Activated CD8-positive, alpha-beta memory T cell treated with anti-CD3 and anti-CD28 coated beads, Interleukin-2, amount 50 U/mL, for 1 hour (primary cell): Measurements from ENCODE around the gene VGF.
A peak's percentile ranks its signal among the peaks of the same experiment; 100 is the strongest.
"Not testable (repeated sequence)": the region's sequence is repeated elsewhere in the genome, so short reads cannot be mapped to it uniquely, and the experiment has no call there.

Source experiments
- DNase-seq: peaks from one replicate; pipeline ENCODE4 v3.0.0-alpha.2; 2020; ENCODE audit errors: extremely low read depth

VGF gene

DNA sequence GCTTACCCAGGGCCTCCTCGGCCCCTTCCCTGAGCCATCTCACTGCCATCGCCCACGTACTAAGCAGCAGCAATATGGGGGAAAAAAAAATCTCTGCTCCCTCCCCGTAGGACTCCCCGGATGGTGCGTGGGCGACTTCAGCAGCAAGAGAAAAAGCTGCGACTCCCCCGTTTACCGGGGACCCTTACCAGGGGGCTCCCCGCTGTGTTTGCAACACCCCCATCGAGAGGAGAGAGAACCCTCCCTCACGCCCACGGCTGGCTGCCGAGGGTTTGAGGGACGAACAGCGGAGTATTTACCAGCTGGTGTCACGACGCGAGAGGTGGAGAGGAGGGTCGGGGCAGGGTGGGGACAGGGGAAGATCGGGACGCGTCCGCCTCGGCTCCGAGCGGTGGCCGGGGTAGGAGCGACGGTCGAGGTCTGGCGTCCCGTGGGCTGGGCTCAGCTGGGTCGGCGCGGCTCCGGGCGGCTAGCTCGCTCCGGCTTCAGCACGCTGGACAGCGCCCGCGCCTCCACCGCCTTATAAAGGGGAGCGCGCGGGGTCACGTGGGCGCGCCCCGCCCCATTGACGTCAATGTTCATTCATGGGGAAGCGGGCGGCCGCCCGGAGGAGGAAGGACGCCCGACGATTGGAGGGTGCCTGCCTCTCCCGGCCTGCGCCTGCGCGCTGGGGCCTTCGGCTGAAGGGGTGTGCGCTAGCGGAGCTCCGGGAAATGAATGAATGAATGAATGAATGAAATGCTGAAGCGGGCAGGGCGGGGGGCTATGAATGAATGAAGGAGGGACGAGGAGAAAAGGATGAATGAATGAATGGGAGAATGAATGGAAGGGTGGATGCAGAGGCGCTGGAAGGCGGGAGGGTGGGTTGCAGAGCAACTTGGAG is at the start of gene VGF:
VGF (minus strand) TSS at position 495 of the 883 bp plus-strand sequence. CDS start 726 bp downstream, outside the sequence.
- DNase-seq, result peak; percentile 72

GRCh38 chr7:101212014-101212413 is 46.6 kb upstream of the VGF start:
- DNase-seq, result no peak

GRCh38 chr7:101211501-101211900 is 46.1 kb upstream of the VGF start:
- no peak for DNase-seq

DNA sequence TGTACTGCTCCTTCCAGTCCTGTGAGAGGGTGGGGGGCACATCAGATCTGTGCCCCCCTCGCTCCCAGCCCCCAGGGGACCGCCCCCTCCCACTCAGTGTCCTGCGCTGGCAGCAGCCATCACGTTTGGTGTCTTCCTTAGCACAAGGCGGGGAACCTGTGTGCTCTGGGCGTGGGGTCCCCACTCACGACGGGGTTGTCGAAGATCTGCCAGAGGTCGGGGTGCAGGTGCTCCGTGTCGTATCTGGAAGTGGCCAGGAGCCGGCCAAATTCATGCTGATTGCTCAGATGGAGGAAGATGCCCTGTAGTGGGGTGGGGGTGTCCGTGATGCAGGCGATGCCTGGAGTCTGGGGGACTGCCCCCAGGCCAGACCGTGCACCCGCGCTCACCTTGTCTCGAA is 44.8 kb upstream of the VGF start:
- DNase-seq, result no peak

DNA sequence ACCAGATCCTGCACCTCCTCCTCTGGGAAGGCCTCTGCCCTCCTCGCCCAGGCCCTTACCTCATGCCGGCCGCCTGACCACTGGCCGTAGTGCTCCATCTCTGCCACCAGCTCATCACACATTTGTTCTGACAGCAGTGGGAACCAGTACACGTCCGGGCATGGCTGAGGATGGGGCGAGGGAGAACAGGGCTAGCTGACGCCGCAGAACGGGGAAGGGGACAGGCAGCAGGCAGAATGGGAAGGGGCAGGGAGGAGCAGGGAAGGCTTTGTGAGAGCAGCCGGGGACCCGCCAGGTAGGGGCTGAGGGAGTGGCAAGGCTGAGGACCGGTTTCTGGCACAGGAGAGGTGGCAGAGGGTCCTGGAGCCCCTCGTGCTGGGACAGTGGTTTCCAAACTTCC is 43.4 kb upstream of the VGF start:
- no peak for DNase-seq

GRCh38 chr7:101207459-101207858 is 42.1 kb upstream of the VGF start:
- no peak for DNase-seq

- DNase-seq, result no peak
Measured at GRCh38 chr7:101206665-101207042, 41.3 kb upstream of the VGF start.

- DNase-seq, result no peak
Measured at GRCh38 chr7:101205901-101206664, 40.7 kb upstream of the VGF start.

DNA sequence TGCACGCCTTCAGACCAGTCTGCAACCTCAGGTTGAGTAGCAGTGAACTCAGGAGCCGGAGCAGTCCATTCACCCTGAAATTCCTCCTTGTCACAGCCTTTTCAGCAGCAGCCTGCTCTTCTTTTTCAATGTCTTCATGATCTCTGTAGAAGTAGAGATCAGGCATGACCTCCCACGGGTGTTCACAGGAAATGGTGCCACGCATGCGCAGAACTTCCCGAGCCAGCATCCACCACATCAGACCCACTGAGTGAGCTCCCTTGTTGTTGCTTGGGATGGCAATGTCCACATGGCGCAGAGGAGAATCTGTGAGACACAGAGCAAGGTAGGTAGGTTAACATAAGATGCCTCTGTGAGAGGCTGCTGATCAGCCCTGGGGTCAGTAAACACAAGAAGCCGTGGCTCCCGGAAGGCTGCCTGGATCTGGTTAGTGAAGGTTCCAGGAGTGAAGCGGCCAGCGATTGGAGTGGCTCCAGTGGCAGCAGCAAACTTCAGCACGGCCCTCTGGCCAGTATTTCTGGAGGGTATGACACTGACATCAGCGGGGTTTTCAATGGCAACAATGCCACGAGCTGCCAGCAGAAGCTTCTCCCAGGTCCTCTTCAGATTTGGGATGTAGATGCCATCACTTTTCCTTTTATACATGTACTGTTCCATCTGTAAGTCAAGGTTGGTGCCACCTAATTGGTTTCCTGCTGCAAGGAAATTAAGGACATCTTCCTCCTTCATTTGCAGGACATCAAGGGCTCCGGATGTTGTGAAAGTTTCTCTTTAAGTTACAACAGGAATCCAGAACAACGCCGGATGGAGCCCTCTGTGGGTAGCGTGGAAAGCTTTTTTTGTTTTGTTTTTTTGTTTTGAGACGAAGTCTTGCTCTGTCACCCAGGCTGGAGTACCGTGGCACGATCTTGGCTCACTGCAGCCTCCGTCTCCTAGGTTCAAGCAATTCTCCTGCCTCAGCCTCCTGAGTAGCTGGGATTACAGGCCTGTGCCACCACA is 38.7 kb upstream of the VGF start:
- not testable (repeated sequence) for DNase-seq

- DNase-seq, result no peak
Measured at GRCh38 chr7:101202603-101202918, 37.2 kb upstream of the VGF start.

DNA sequence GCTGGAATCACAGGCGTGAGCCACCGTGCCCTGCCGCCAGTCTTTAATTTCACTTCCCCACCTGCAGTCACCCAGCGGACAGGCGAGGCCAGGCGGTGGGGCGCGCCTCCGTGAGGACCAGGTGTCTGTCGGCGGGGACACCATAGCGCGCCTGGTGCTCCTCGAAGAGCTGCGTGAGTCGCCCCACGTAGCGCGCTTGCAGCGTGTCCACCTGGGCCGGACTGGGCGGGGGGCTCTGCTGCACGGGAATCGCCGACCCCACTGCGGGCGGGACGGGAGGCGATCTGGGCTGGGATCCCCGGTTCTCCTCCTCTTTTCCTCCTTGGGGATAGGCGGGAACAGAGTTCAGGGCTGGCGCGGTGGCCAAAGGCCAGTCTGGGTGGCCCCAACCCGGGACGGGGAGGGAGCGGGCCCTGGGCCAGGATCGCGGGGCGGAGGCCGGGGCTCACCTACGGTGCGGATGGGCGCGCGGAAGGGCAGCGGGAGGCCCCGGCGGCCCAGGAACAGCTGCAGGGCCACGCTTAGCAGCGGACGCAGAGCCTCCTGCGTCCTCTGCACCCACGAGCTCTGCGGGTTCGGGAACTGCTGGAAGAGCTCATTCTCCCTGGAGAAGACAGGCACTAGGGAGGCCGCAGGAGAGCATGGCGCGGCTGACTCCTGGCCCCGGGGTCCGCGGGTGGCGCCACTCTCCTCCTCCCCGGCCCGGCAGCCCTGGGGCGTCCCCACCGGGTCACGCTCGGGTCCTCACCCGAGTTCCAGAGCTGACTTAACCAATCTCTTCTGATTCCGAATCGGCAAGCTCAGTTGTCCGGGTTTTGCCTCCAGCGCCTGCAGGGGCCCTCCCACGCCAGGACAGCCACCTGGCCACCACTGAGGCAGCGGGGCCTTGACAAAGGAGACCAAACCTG is 36.6 kb upstream of the VGF start:
- DNase-seq, result no peak

DNA sequence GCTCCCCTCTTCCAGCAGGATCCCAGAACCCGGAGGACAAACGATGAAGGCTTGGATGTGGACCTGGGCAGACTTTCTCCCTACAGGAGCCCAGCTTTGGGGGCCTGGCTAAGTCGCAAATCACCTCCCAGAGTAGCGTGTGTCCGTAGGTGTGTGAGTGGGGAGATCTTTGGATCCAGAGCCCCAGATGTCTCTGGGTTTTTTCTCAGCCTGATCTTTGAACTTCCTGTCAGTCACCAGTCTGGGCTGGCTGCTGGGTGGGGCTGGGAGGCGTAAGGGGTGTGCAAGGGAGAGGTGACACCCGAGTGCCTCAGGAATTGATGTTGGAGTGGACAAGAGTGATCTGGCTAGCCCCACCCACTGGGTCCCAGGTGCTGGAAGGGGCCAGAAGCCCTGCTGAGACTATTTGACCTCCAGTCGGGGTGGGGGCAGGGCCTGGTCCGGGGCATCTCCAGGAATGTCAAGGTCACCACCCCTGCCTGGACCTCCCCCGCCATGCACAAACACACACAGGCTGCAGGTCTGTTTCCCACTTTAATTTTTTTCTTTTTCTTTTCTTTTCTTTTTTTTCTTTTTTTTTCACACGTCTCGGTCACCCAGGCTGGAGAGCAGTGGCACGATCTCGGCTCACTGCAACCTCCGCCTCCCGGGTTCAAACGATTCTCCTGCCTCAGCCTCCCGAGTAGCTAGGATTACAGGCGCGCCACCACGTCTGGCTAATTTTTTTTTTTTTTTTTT is 35.7 kb upstream of the VGF start, which contains the start of gene MOGAT3:
MOGAT3 (minus strand) TSS at position 175 of the 738 bp plus-strand sequence. CDS start 182 bp downstream, outside the sequence.
- no peak for DNase-seq

DNA sequence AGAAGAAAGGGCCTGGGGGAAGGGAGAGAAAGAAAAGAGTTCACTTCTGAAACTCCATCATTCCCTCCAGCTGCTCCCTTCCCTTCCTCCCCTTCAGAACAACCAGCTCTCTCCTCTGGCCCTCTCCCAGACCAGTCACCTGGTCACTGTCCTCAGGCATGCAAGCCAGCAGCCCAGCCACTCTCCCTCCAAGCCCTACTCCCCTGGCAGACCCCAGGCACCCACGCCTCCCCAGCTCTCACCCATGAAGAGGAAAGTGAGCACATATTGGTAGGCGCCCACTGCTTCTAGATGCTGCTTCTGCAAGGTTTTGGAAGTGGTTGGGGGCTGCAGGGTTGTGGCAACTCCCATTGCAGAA is 35.1 kb upstream of the VGF start:
- DNase-seq, result no peak

DNA sequence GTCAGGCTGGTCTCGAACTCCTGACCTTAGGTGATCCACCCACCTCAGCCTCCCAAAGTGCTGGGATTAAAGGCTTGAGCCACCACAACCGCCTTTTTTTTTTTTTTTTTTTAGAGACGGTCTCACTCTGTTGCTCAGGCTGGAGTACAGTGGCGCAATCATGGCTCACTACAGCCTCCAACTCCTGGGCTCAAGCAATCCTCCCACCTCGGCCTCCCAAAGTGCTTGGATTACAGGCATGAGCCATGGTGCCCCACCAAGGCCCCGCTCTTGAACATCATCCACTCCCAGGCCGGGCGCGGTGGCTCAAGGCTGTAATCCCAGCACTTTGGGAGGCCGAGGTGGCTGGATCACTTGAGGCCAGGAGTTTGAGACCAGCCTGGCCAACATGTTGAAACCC is 34.2 kb upstream of the VGF start:
- DNase-seq, result not testable (repeated sequence)

- no peak for DNase-seq
Measured at GRCh38 chr7:101198476-101198875, 33.1 kb upstream of the VGF start.

GRCh38 chr7:101197991-101198390 is 32.6 kb upstream of the VGF start:
- no peak for DNase-seq

- no peak for DNase-seq
Measured at GRCh38 chr7:101195884-101196283, 30.5 kb upstream of the VGF start.

GRCh38 chr7:101189109-101189508 is 23.7 kb upstream of the VGF start:
- no peak for DNase-seq

DNA sequence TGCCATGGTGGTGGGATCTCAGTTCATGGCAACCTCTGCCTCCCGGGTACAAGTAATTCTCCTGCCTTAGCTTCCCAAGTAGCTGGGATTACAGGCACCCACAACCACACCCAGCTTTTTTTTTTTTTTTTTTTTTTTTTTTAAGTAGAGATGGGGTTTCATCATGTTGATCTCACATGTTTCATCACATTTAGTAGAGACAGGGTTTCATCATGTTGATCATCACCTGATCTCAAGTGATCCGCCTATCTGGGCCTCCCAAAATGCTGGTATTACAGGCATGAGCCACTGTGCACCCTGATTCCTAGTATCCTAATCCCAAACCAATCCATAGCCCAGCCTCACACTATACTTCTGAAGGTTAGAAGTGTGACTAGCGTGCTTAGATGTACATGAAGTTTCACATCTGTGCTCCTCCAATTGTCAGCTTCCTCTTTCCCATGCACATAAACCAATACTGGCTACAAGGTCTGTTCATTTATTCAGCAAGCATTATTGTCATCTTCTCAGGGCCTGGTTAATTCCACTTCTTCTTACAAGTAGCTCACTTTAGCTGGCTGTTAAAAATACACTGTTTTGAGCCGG is 21.6 kb upstream of the VGF start:
- no peak for DNase-seq

- no peak for DNase-seq
Measured at GRCh38 chr7:101186194-101186593, 20.8 kb upstream of the VGF start.
